SU-DHL-6 (cell line): ENCODE measurements around the gene TSHZ3.

Source experiments
- EZH2phosphoT487 ChIP-seq: fragments of 200-600 bp; sonication (generic), shearing (Covaris generic); conservative IDR thresholded peaks from 2 replicates; pipeline ENCODE4 v1.6.1; 2018; ENCODE audit warnings: mild to moderate bottlenecking, antibody characterized with exemption, low read length, moderate library complexity, mixed read lengths
- TF ChIP-seq, protein P1 (sequence below): fragments of 200-600 bp; sonication (generic); IDR thresholded peaks from one replicate; pipeline ENCODE4 v1.5.1; 2017; ENCODE audit warnings: antibody characterized with exemption, mild to moderate bottlenecking, low read length, moderate library complexity; ENCODE audit not compliant: insufficient read depth, poor library complexity, severe bottlenecking

DNA sequence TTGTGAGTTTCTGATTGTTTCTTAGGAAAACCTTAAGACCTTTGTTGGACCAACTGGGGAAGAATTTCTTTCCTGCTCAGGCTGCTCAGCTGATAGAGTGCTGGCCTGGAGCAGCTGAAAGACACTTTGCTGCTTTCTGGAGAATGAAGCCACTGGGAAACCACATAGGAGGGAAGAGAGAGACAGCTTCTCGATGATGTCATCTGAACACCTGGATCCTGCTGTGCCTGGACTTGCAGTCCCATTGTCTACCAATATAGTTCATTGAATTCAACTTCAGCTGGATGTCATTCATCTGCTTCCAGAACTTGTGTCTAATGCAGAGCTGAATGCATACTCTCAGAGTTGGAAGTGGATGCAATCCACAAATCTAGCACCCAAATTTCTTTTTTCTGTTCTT lies 34.3 kb upstream of the TSHZ3 start:
- TF ChIP-seq, protein P1, sequence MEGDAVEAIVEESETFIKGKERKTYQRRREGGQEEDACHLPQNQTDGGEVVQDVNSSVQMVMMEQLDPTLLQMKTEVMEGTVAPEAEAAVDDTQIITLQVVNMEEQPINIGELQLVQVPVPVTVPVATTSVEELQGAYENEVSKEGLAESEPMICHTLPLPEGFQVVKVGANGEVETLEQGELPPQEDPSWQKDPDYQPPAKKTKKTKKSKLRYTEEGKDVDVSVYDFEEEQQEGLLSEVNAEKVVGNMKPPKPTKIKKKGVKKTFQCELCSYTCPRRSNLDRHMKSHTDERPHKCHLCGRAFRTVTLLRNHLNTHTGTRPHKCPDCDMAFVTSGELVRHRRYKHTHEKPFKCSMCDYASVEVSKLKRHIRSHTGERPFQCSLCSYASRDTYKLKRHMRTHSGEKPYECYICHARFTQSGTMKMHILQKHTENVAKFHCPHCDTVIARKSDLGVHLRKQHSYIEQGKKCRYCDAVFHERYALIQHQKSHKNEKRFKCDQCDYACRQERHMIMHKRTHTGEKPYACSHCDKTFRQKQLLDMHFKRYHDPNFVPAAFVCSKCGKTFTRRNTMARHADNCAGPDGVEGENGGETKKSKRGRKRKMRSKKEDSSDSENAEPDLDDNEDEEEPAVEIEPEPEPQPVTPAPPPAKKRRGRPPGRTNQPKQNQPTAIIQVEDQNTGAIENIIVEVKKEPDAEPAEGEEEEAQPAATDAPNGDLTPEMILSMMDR: no peak
- no peak for TF ChIP-seq EZH2phosphoT487
